ENCODE data around the gene RELN.

Gene RELN

GRCh38 chr7:103928581-103928980 is 60.9 kb downstream of the RELN start:
- ChIA-PET CTCF (interaction anchor here (0.6 kb wide), 2 partner anchors 31 to 113 kb away, joined by 3 to 4 read pairs; no protein-coding TSS in a partner anchor), POLR2A (ENCODE audit: low non-redundant PET) (no interaction called here)
- no peak overlapping the region for H3K27ac ChIP-seq
- TF ChIP-seq, protein P1, sequence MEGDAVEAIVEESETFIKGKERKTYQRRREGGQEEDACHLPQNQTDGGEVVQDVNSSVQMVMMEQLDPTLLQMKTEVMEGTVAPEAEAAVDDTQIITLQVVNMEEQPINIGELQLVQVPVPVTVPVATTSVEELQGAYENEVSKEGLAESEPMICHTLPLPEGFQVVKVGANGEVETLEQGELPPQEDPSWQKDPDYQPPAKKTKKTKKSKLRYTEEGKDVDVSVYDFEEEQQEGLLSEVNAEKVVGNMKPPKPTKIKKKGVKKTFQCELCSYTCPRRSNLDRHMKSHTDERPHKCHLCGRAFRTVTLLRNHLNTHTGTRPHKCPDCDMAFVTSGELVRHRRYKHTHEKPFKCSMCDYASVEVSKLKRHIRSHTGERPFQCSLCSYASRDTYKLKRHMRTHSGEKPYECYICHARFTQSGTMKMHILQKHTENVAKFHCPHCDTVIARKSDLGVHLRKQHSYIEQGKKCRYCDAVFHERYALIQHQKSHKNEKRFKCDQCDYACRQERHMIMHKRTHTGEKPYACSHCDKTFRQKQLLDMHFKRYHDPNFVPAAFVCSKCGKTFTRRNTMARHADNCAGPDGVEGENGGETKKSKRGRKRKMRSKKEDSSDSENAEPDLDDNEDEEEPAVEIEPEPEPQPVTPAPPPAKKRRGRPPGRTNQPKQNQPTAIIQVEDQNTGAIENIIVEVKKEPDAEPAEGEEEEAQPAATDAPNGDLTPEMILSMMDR (conservative IDR thresholded peaks at IDR 0.05; ENCODE audit: low read depth), result no peak
- DNase-seq (ENCODE audit: low spot score), result no peak

- H3K27ac ChIP-seq, result no peak overlapping the region
- POLR2A ChIA-PET (ENCODE audit: low non-redundant PET), result no interaction called here
- CTCF ChIA-PET, result interaction anchor here (0.6 kb wide), 2 partner anchors 22 to 50 kb away, joined by 3 to 4 read pairs; no protein-coding TSS in a partner anchor
- TF ChIP-seq, protein P1 (conservative IDR thresholded peaks at IDR 0.05; ENCODE audit: low read depth), result no peak
- DNase-seq (ENCODE audit: low spot score), result no peak
Observed at GRCh38 chr7:103924184-103924583, 65.3 kb downstream of the RELN start.

GRCh38 chr7:103922407-103922806 is 67.1 kb downstream of the RELN start:
- H3K27ac ChIP-seq, result no peak overlapping the region
- ChIA-PET CTCF (interaction anchor here (0.5 to 0.7 kb wide), 2 partner anchors 18 to 910 kb away, joined by 3 to 4 read pairs; no protein-coding TSS in a partner anchor), POLR2A (ENCODE audit: low non-redundant PET) (no interaction called here)
- DNase-seq (ENCODE audit: low spot score), result no peak
- TF ChIP-seq, protein P1 (conservative IDR thresholded peaks at IDR 0.05; ENCODE audit: low read depth), result no peak

GRCh38 chr7:103921692-103922091 is 67.8 kb downstream of the RELN start:
- TF ChIP-seq, protein P1 (conservative IDR thresholded peaks at IDR 0.05; ENCODE audit: low read depth), result no peak
- no peak for DNase-seq (ENCODE audit: low spot score)
- ChIA-PET POLR2A (ENCODE audit: low non-redundant PET) (no interaction called here), CTCF (interaction anchor here (0.8 kb wide), 1 partner anchor 319 kb away, joined by 4 read pairs; no protein-coding TSS in a partner anchor)
- H3K27ac ChIP-seq, result no peak overlapping the region

DNA sequence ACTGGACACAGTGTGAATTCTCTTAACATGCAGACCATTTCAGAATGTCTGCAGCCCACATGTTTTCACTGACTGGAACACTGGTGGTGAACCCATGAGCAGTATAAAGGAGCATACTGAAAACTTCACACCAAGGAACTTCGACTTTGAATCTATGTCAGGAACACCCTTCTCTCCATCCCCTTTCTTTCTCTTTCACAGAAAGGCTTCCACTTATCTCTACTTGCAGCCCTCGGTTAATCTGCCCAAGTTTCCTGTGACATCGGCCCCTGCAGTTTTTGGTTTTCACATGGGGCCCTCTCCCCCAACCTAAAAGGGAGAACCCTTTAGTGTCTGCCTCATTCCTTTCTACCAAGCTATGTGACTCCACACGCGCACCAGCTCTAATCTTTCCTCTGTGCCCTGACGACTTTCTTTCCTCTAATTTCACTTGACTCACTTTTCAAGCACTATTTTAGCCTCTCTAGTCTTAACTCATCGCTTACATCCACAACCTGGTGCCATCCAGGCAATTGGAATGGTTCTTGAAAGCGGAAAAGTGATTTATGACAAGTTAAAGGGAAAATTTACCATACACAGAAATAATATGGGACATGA is 70.1 kb downstream of the RELN start:
- TF ChIP-seq, protein P1 (conservative IDR thresholded peaks at IDR 0.05; ENCODE audit: low read depth), result no peak
- H3K27ac ChIP-seq, result no peak overlapping the region
- DNase-seq (ENCODE audit: low spot score), result no peak
- POLR2A ChIA-PET (ENCODE audit: low non-redundant PET), result no interaction called here
- CTCF ChIA-PET, result no interaction called here

DNA sequence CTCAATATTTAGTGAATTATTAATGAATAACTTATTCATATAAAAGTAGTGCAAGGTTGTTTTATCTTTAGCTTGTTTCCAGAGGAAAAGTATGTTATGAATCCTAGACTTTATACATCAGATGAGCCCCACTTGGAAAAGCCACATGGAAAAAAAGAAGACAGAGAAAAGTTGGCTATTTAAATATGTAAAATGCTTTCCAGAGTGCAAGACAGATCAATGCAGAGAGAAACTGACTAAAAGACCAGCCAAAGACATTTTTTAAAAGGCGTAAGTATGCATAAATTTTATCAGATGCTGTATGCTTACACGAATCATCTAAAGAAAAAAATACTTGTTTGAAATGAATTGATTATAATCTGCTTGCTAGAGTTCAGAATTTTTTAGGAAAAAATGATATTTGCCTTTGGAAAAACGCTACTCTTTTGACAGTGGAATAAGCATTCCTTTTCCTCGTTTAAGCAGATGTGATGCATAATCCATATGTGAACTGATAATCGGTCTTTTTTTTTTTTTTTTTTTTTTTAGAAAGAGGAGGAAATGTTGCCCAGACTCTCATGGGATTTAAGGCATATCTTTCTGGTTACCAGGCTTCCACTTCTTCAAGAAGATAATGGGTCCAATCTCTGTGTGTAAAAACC is 70.7 kb downstream of the RELN start:
- POLR2A ChIA-PET (ENCODE audit: low non-redundant PET), result no interaction called here
- CTCF ChIA-PET, result no interaction called here
- no peak for DNase-seq (ENCODE audit: low spot score)
- no peak overlapping the region for H3K27ac ChIP-seq
- TF ChIP-seq, protein P1 (conservative IDR thresholded peaks at IDR 0.05; ENCODE audit: low read depth), result no peak

All from RWPE1 (cell line).